Duodenal mucosa (tissue), 2 donors: ENCODE data around the gene PPFIBP1.
"Not testable (repeated sequence)": the region's sequence is repeated elsewhere in the genome, so short reads cannot be mapped to it uniquely, and the experiment has no call there.

ENCODE experiments used
- H3K27ac ChIP-seq: one replicate; pipeline ENCODE4 v1.7.0; 2013; ENCODE audit warnings: low read depth, low read length
- H3K27me3 ChIP-seq, 2 donors: one replicate each; pipeline ENCODE4 v1.7.0; 2013; ENCODE audit warnings: low read length in 2 of 2, control low read depth in 1 of 2; ENCODE audit not compliant: insufficient read depth in 2 of 2, control insufficient read depth in 1 of 2
- H3K36me3 ChIP-seq, 2 donors: one replicate each; pipeline ENCODE4 v1.7.0; 2013; ENCODE audit warnings: low read length in 2 of 2, control low read depth in 1 of 2; ENCODE audit not compliant: insufficient read depth in 2 of 2, control insufficient read depth in 1 of 2
- H3K4me1 ChIP-seq, 2 donors: one replicate each; pipeline ENCODE4 v1.7.0; 2013; ENCODE audit warnings: low read length in 2 of 2, control low read depth in 1 of 2; ENCODE audit not compliant: insufficient read depth in 2 of 2, control insufficient read depth in 1 of 2
- H3K4me3 ChIP-seq, 2 donors: one replicate each; pipeline ENCODE4 v1.7.0; 2013; ENCODE audit warnings: low read length in 2 of 2, low read depth in 1 of 2
- H3K9ac ChIP-seq, 2 donors: one replicate each; pipeline ENCODE4 v1.7.0; 2013; ENCODE audit warnings: low read length in 2 of 2, low read depth in 1 of 2
- H3K9me3 ChIP-seq, 2 donors: one replicate each; pipeline ENCODE4 v1.7.0; 2013; ENCODE audit warnings: low read length in 2 of 2, control low read depth in 1 of 2; ENCODE audit not compliant: control insufficient read depth in 1 of 2

Gene PPFIBP1

DNA sequence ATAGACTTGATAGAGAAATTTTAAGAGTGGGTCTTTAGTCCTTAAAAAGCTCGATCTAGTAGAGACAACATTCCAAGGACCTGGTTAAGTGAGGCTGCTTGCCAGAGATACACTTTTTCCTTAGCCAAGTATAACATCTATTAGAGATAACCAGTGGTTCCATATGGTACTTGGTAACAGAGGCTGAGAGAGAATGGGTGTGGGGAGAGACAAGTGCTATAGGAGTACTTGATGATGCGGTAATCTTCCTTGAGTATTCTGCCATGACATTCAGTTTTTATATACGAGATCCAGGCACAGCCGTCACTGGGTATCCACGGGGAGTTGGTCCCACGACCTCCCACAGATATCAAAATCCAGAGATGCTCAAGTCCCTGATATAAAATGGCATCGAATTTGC, 94.8 kb downstream of the PPFIBP1 start:
- no peaks in the 10 kb centered on the region for H3K9me3 ChIP-seq
- H3K27ac ChIP-seq = no peak overlapping the region
- no peak overlapping the region for H3K4me3 ChIP-seq
- H3K9ac ChIP-seq = no peak overlapping the region
- H3K4me1 ChIP-seq = no peaks in the 10 kb centered on the region
- H3K36me3 ChIP-seq = no peaks in the 10 kb centered on the region
- H3K27me3 ChIP-seq = no peaks in the 10 kb centered on the region

DNA sequence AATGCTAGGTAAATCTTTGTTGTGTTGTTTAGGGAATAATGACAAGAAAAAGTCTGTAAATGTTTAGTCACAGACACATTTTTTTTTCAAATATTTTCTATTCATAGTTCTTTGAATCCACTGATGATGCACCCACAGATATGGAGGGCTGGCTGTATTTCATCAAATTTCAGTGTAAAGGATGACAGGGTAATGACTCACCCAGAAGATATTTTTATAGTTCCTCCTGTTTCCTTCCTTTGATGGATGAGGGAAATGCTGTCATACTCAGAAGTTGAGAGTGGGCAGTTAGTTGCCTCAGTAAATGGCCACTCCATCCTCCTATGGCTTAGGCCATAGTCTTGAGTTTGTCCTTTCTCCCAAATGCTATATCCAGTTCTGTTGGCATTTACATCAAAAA, 95.3 kb downstream of the PPFIBP1 start:
- H3K4me1 ChIP-seq = no peaks in the 10 kb centered on the region
- no peaks in the 10 kb centered on the region for H3K27me3 ChIP-seq
- no peak overlapping the region for H3K9ac ChIP-seq
- H3K9me3 ChIP-seq = no peaks in the 10 kb centered on the region
- H3K36me3 ChIP-seq = no peaks in the 10 kb centered on the region
- no peak overlapping the region for H3K27ac ChIP-seq
- no peak overlapping the region for H3K4me3 ChIP-seq

DNA sequence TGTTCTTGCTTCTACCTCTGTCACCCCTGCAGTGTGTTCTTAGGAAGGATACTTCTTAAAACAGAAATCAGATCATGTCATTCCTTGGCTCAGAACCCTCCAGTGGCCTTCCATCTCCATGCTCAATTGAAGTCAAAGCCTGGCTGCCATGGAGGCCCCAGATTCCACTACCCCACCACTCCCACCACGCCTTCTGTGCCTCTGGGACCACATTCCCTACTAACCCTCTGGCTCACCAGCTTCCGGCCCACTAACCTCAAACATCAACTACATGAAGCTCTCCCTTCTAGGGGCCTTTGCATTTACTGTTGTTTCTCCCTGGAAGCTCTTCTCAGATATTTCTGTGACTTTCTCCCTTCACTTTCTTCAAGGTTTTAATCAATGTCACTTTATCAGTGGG, 96.1 kb downstream of the PPFIBP1 start:
- no peak overlapping the region for H3K9ac ChIP-seq
- H3K36me3 ChIP-seq = no peaks in the 10 kb centered on the region
- no peaks in the 10 kb centered on the region for H3K9me3 ChIP-seq
- H3K4me3 ChIP-seq = no peak overlapping the region
- no peaks in the 10 kb centered on the region for H3K4me1 ChIP-seq
- H3K27me3 ChIP-seq = no peaks in the 10 kb centered on the region
- no peak overlapping the region for H3K27ac ChIP-seq

GRCh38 chr12:27622436-27623195, 98.6 kb downstream of the PPFIBP1 start:
- Histone ChIP-seq H3K27ac (no peak overlapping the region), H3K4me1 (no peaks in the 10 kb centered on the region), H3K4me3 (no peak overlapping the region), H3K36me3 (no peaks in the 10 kb centered on the region), H3K9me3 (no peaks in the 10 kb centered on the region), H3K9ac (no peak overlapping the region), H3K27me3 (no peaks in the 10 kb centered on the region)

- H3K36me3 ChIP-seq = no peaks in the 10 kb centered on the region
- H3K9ac ChIP-seq = no peak overlapping the region
- H3K27me3 ChIP-seq = no peaks in the 10 kb centered on the region
- H3K4me3 ChIP-seq = no peak overlapping the region
- no peak overlapping the region for H3K27ac ChIP-seq
- no peaks in the 10 kb centered on the region for H3K4me1 ChIP-seq
- no peaks in the 10 kb centered on the region for H3K9me3 ChIP-seq
Measured at GRCh38 chr12:27623645-27624044, 99.6 kb downstream of the PPFIBP1 start.

DNA sequence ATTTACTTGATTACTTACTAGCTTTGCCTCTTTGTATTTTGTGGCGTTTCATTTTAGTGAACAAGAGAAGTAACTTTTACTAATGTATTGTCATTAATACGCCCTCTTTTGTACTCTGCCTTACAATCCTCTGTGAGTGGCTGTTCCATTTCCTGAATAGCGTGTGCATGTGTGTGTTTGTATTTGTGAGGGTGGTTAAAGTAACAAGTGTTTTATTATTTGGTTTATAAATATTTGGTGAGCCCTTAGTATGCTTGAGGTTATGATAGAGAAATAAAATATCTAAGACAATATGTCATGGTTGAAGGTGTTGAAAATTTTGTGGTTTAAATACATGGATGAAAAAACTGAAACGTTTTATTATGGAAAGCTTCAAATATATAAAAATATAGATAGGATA, 100.6 kb downstream of the PPFIBP1 start:
- Histone ChIP-seq H3K9me3 (no peaks in the 10 kb centered on the region), H3K27me3 (no peaks in the 10 kb centered on the region), H3K9ac (no peak overlapping the region), H3K36me3 (no peaks in the 10 kb centered on the region), H3K4me3 (no peak overlapping the region), H3K27ac (no peak overlapping the region), H3K4me1 (no peaks in the 10 kb centered on the region)

GRCh38 chr12:27627123-27627852, 103.3 kb downstream of the PPFIBP1 start:
- no peaks in the 10 kb centered on the region for H3K36me3 ChIP-seq
- no peak overlapping the region for H3K27ac ChIP-seq
- H3K9ac ChIP-seq = no peak overlapping the region
- peaks cover 0 to 2% of the 10 kb centered on the region in 2 donors for H3K4me1 ChIP-seq
- H3K27me3 ChIP-seq = no peaks in the 10 kb centered on the region
- no peak overlapping the region for H3K4me3 ChIP-seq
- no peaks in the 10 kb centered on the region for H3K9me3 ChIP-seq

- not testable (repeated sequence) for H3K27ac ChIP-seq, H3K4me3 ChIP-seq, H3K4me1 ChIP-seq, H3K36me3 ChIP-seq, H3K27me3 ChIP-seq, H3K9ac ChIP-seq, H3K9me3 ChIP-seq
Measured at GRCh38 chr12:27627853-27628469, 104.0 kb downstream of the PPFIBP1 start.

DNA sequence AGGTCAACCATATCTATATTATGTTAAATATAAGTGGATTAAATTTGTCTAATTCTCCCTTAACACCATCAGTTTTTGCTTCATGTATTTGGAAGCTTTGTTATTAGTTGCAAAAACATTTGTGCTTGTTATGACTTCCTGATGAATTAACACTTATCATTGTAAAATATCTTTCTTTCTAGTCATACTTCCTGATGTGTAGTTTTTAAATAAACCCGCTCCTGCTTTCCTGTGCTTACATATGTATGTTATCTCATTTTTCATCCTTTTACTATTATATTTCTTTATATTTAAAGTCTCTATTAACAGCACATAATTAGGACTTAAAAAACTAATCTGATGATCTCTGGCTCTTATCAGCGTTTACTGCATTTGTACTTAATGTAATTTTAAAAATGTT, 106.2 kb downstream of the PPFIBP1 start:
- H3K36me3 ChIP-seq, H3K4me1 ChIP-seq, H3K9ac ChIP-seq, H3K4me3 ChIP-seq, H3K9me3 ChIP-seq, H3K27ac ChIP-seq, H3K27me3 ChIP-seq: not testable (repeated sequence)

- Histone ChIP-seq H3K27ac (no peak overlapping the region), H3K36me3 (no peaks in the 10 kb centered on the region), H3K9ac (no peak overlapping the region), H3K4me3 (no peak overlapping the region), H3K9me3 (no peaks in the 10 kb centered on the region), H3K27me3 (no peaks in the 10 kb centered on the region), H3K4me1 (peaks cover 0 to 6% of the 10 kb centered on the region in 2 donors)
Measured at GRCh38 chr12:27631365-27631764, 107.4 kb downstream of the PPFIBP1 start.
